Hepatocyte (in vitro differentiated cells): ENCODE results near the gene ANKRD35. TPM values are rescaled to one million over a fixed set of nuclear protein-coding genes. Genes with fewer than 3 reads are reported as not detected.

Experiments
- DNase-seq: peaks from one replicate; pipeline ENCODE4 v3.0.0-alpha.2; 2016; ENCODE audit warnings: low spot score
- H2AFZ ChIP-seq: fragments of 200-600 bp; sonication (generic); 2 replicates; pipeline ENCODE4 v1.6.0; 2016; ENCODE audit warnings: antibody characterized with exemption, mild to moderate bottlenecking
- H3K27ac ChIP-seq: fragments of 200-600 bp; sonication (generic); 2 replicates; pipeline ENCODE4 v1.5.1; 2016; ENCODE audit warnings: mild to moderate bottlenecking
- H3K27me3 ChIP-seq: fragments of 200-600 bp; sonication (generic); 2 replicates; pipeline ENCODE4 v1.6.1; 2016
- H3K36me3 ChIP-seq: fragments of 200-600 bp; sonication (generic); replicated peaks from 2 replicates; pipeline ENCODE4 v1.5.1; 2016; ENCODE audit warnings: low read depth; ENCODE audit not compliant: insufficient read depth
- H3K4me1 ChIP-seq: fragments of 200-600 bp; sonication (generic); 2 replicates; pipeline ENCODE4 v1.5.1; 2016; ENCODE audit warnings: mild to moderate bottlenecking, moderate library complexity; ENCODE audit not compliant: insufficient read depth
- H3K4me2 ChIP-seq: fragments of 200-600 bp; sonication (generic); 2 replicates; pipeline ENCODE4 v1.6.0; 2016
- H3K4me3 ChIP-seq: fragments of 200-600 bp; sonication (generic); 2 replicates; pipeline ENCODE4 v1.5.1; 2016; ENCODE audit warnings: mild to moderate bottlenecking
- H3K79me2 ChIP-seq: fragments of 200-600 bp; sonication (generic); 2 replicates; pipeline ENCODE4 v1.6.0; 2017; ENCODE audit warnings: mild to moderate bottlenecking
- H3K9me2 ChIP-seq: fragments of 200-600 bp; sonication (generic); replicated peaks from 2 replicates; pipeline ENCODE4 v1.6.0; 2017; ENCODE audit warnings: mild to moderate bottlenecking; ENCODE audit not compliant: insufficient read depth
- H3K9me3 ChIP-seq: fragments of 200-600 bp; sonication (generic); 2 replicates; pipeline ENCODE4 v1.5.1; 2016; ENCODE audit warnings: low read depth, mild to moderate bottlenecking
- H4K20me1 ChIP-seq: fragments of 200-600 bp; sonication (generic); 2 replicates; pipeline ENCODE4 v1.6.0; 2016; ENCODE audit warnings: mild to moderate bottlenecking; ENCODE audit not compliant: insufficient read depth, poor library complexity, severe bottlenecking
- CTCF ChIP-seq: fragments of 200-600 bp; sonication (generic); IDR thresholded peaks from 2 replicates; pipeline ENCODE4 v1.5.1; 2016; ENCODE audit warnings: antibody characterized with exemption, mild to moderate bottlenecking; ENCODE audit not compliant: poor library complexity
- EZH2 ChIP-seq: fragments of 200-600 bp; sonication (generic); IDR thresholded peaks from 2 replicates; pipeline ENCODE4 v1.6.1; 2016; ENCODE audit warnings: antibody characterized with exemption, mild to moderate bottlenecking, borderline replicate concordance
- EZH2phosphoT487 ChIP-seq: fragments of 200-600 bp; sonication (generic); IDR thresholded peaks from one replicate; pipeline ENCODE4 v1.6.1; 2018; ENCODE audit warnings: antibody characterized with exemption, mild to moderate bottlenecking, low read depth, moderate library complexity; ENCODE audit not compliant: unreplicated experiment, severe bottlenecking
- WGBS: methylation state at CpG from one replicate; pipeline ENCODE4 v1.1.6; 2016; ENCODE audit warnings: low lambda C conversion rate; ENCODE audit errors: missing lambda C conversion rate; 5-methylcytosine and 5-hydroxymethylcytosine counted together
- polyA plus RNA-seq: library from polyadenylated mRNA; unstranded; fragments of >200 nt; fragmentation: Nextera tagmentation; extraction: Ambion mirVana; gene quantifications from 2 replicates; pipeline ENCODE4 v1.2.1, GENCODE V29; 2016
- total RNA-seq: library from RNA; depleted of rRNA; stranded (reverse); fragments of >200 nt; gene quantifications from 2 replicates; pipeline ENCODE4 v1.2.3, GENCODE V29; 2014

ANKRD35 gene
- total and polyA plus RNA-seq, 2 experiments from 2014 or later = 0.43 to 2.2 TPM

GRCh38 chr1:145897969-145898368 is 12.3 kb upstream of the ANKRD35 start:
- Histone ChIP-seq H3K27me3 (no peaks in the 10 kb centered on the region), H3K9me2 (no peaks in the 10 kb centered on the region), H3K4me1 (no peaks in the 10 kb centered on the region), H3K36me3 (no peaks in the 10 kb centered on the region), H3K4me2 (no peak overlapping the region), H3K27ac (no peak overlapping the region), H3K4me3 (no peak overlapping the region), H2AFZ (no peak overlapping the region), H3K79me2 (no peaks in the 10 kb centered on the region), H4K20me1 (no peaks in the 10 kb centered on the region), H3K9me3 (no peaks in the 10 kb centered on the region)
- no peak for DNase-seq
- WGBS = 85% methylated on average over 1 of the region's 1 CpG
- TF ChIP-seq EZH2phosphoT487 = no peak

- 100% methylated on average over 1 of the region's 1 CpG for WGBS
- no peak for DNase-seq
- Histone ChIP-seq H3K27me3 (no peaks in the 10 kb centered on the region), H3K9me3 (no peaks in the 10 kb centered on the region), H2AFZ (no peak overlapping the region), H3K27ac (no peak overlapping the region), H3K36me3 (no peaks in the 10 kb centered on the region), H3K79me2 (no peaks in the 10 kb centered on the region), H3K4me3 (no peak overlapping the region), H3K4me2 (no peak overlapping the region), H4K20me1 (no peaks in the 10 kb centered on the region), H3K4me1 (peaks cover 16% of the 10 kb centered on the region), H3K9me2 (no peaks in the 10 kb centered on the region)
- TF ChIP-seq EZH2 = no peak
- no peak for TF ChIP-seq EZH2phosphoT487
- no peak for TF ChIP-seq CTCF
Observed at GRCh38 chr1:145895471-145895870, 9.8 kb upstream of the ANKRD35 start.

- H4K20me1 ChIP-seq = no peaks in the 10 kb centered on the region
- no peak overlapping the region for H3K4me3 ChIP-seq
- no peak overlapping the region for H3K4me2 ChIP-seq
- peak overlapping the region; percentile 94 for H3K27ac ChIP-seq
- no peaks in the 10 kb centered on the region for H3K36me3 ChIP-seq
- TF ChIP-seq CTCF = no peak
- no peak for TF ChIP-seq EZH2
- no peak for TF ChIP-seq EZH2phosphoT487
- no peak for DNase-seq
- H3K9me3 ChIP-seq = no peaks in the 10 kb centered on the region
- WGBS = 91% methylated on average over 7 of the region's 7 CpGs
- peaks cover 16% of the 10 kb centered on the region for H3K4me1 ChIP-seq
- no peaks in the 10 kb centered on the region for H3K27me3 ChIP-seq
- H3K79me2 ChIP-seq = no peaks in the 10 kb centered on the region
- H2AFZ ChIP-seq = no peak overlapping the region
- H3K9me2 ChIP-seq = no peaks in the 10 kb centered on the region
Observed at GRCh38 chr1:145893306-145894055, 7.8 kb upstream of the ANKRD35 start.

- Histone ChIP-seq H3K4me3 (no peak overlapping the region), H3K4me1 (peaks cover 16% of the 10 kb centered on the region), H3K9me3 (no peaks in the 10 kb centered on the region), H3K79me2 (no peaks in the 10 kb centered on the region), H3K36me3 (no peaks in the 10 kb centered on the region), H3K27ac (peak overlapping the region; percentile 94), H3K9me2 (no peaks in the 10 kb centered on the region), H2AFZ (no peak overlapping the region), H3K27me3 (no peaks in the 10 kb centered on the region), H4K20me1 (no peaks in the 10 kb centered on the region), H3K4me2 (peak overlapping the region; percentile 69)
- TF ChIP-seq EZH2phosphoT487 (no peak), EZH2 (no peak), CTCF (no peak)
- peak; percentile 45 for DNase-seq
- WGBS = 65% methylated on average over 3 of the region's 3 CpGs
Observed at GRCh38 chr1:145892486-145893087, 6.9 kb upstream of the ANKRD35 start.
